GM10847 (cell line): ENCODE results near the gene SKAP1.

Source experiments
- POLR2A ChIP-seq: IDR thresholded peaks from 2 replicates; pipeline ENCODE4 v1.6.1; 2011; ENCODE audit not compliant: insufficient read length; ENCODE audit errors: extremely low read depth

SKAP1 gene

DNA sequence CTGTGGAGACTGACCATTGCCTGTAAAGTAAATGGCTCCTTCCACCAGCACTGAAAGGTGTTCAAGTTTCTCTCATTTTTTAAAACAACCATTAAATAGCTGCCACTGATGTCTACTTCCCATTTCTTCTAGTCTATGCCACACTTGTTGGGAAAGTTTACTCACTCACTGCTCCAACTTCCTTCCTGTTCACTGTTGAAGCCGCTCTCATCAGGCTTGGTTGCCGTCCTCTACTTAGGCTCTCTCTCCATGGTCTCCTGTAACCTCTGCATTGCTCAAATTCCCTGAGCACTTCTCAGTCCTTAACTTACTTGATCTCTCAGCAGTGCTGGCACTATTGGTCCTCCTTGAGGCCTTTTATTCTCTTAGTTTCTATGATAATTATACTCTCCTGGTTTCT lies 290.1 kb downstream of the SKAP1 start:
- no peak for TF ChIP-seq POLR2A

DNA sequence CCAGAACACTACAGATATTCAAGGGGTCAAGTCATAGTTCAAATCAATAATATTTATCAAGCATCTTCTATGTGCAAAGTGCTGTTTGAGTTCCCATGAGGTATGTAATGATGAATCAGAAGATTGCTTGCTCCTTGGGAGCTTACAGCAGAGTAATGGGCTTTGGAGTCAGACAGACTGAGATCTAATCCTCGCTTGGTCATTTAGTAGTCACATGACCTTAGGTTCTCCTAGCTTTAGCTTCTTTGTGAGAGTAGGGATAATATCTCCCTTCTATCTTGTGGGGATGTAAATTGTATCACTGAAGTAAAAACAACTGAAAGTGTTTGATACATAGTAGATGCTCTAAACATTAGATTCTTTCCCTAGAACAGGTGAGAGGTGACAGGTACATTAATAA lies 292.4 kb downstream of the SKAP1 start:
- TF ChIP-seq POLR2A, result no peak

DNA sequence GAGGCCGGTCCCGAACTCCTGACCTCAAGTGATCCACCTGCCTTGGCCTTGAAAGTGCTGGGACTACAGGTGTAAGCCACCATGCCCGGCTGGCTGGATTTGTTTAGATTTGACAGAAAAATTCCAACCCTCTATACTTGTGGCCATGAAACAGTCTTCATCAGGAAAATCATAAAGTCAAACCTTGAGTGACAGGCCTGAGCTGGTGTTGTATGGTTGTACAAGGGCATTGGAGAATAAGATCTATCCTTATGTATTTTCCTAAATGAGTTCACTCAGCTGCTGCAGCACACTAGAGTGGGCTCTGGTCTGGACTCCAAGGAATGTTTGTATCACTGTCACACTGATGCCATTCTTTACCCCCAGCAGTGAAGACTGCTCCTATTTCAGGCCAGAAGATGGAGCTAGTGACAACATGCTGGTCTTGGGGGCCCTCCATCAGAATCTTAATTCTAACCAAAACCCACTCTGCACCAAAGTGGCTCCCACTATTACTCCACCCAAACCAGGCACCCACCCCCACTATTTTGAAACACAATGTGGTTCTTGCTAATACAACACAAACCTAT lies 295.0 kb downstream of the SKAP1 start:
- no peak for TF ChIP-seq POLR2A

DNA sequence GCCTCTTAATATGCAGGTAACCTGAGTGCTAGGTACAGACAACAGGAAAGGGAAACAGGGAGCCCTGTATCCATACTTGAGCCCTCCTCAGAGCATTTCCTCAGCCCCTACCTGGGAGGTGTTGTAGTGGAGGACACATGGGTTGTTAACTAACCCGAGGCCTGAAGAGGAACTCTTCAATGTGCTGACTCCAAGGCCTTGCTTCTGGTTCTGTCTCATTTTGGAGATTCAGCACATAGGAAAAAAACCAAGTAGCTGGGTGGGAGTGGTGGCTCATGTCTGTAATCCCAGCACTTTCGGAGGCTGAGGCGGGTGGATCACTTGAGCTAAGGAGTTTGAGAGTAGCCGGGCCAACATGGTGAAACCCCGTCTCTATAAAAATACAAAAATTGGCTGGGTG lies 297.6 kb downstream of the SKAP1 start:
- TF ChIP-seq POLR2A, result no peak

DNA sequence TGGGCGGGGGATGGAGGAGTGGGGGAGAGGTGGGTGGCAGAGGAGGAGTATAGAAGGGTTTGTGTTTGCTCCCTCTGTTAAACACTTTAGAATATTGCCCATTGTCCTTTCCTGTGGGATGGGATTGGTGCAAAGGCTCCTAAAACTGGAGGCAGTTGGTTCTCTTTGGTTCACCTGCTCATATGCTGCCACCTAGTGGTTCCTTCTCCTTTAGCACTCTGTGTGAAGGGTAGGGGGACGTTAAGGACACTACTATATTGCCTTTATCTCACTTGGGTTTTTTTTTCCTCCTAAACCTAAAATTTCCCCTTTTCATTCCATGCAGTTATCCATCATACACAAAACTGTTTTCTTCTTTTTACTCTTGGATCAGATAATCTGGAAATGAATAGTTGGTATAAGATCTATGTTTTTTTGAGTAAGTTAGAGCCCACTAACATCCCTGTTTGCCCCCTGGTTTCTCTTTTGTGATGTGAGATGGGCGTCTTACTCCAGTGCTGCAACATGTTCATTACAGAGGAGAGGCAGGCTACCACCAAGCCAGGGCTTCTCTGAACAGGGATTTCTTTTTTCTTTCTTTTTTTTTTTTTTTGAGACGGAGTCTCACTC lies 298.7 kb downstream of the SKAP1 start:
- TF ChIP-seq POLR2A, result no peak

DNA sequence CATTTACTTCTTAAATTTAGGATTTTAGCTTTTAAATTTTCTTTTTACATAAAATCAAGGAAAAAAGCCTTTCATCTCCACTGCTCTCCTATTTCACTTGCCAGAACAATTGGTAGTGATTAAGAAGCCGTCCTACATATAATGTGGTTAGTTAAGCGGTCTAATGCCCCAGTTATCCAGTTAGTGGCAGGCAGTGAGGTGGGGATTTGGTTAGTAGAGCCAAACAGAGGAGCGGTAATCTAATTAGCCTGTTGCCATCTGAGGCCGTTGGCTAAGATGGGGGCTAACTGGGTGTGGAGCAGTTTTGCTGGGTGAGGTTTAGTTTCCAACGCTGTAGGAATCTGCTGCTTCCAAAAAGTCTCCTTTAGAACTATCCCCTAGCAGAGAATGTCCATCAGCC lies 300.0 kb downstream of the SKAP1 start:
- no peak for TF ChIP-seq POLR2A

DNA sequence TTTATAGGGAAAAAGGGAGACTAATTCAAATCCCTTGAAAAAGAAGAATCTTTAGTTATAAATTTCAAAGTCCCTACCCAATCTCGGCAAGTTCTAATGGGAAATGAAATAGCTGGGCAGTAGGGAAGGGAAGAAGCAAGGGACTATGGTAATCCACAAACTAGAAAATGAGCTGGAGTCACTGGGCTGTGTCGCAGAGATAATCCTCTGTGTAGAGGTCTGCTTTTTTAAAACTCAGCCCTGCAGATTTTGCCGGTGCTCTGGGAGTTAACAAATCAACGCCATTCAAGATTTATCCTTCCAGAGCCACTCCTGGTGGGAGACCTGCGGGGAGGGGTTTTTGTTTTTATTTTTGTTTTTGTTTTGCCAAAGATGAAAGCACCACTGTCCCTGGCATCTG lies 301.6 kb downstream of the SKAP1 start:
- no peak for TF ChIP-seq POLR2A

DNA sequence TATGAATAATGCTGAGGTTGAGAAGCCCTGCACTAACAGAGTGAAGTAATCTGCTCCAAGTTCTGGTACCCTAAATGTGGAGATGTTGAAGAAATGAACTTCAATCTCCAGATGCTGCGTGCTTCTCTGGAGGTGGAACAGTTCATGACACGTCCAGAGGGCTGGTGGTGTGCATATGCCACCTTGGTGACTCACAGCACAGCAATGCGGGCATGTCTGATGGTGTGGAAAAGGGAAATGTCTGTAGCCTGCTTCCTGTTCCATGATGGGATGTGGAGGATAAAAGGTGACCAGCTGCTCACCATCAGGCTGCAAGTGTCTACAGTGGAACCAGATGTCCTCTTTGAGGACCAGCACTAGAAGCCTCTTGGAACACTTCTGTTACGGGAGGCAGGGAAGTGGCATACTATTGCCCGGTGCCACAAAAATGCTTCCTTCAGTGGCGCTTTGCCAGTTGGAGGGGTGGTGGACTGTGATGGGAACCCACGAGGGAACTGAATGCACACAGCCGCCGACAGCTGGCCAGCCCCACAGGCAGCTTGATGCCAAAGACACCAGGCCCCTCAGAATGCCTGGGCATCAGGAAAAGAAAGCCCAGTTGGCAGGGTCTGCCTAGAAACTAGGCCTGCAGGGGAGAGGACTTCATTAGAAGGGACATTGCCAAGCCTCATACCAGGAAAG lies 302.5 kb downstream of the SKAP1 start:
- TF ChIP-seq POLR2A, result no peak

DNA sequence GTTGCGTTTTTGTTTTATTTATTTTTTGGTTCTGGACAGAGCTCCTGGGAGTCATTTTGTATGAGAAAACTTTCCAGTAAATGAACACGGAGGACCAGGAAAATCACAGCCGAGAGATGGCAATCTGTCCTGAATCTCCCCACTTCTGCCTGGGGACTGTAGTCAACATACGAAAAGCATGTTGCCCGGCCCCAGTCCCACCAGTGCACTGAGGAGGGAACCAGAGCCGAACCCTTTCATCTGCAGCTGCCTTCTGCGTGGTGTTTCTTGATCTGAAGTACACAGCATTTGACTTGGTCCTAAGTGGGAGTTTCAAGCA lies 303.5 kb downstream of the SKAP1 start:
- no peak for TF ChIP-seq POLR2A

DNA sequence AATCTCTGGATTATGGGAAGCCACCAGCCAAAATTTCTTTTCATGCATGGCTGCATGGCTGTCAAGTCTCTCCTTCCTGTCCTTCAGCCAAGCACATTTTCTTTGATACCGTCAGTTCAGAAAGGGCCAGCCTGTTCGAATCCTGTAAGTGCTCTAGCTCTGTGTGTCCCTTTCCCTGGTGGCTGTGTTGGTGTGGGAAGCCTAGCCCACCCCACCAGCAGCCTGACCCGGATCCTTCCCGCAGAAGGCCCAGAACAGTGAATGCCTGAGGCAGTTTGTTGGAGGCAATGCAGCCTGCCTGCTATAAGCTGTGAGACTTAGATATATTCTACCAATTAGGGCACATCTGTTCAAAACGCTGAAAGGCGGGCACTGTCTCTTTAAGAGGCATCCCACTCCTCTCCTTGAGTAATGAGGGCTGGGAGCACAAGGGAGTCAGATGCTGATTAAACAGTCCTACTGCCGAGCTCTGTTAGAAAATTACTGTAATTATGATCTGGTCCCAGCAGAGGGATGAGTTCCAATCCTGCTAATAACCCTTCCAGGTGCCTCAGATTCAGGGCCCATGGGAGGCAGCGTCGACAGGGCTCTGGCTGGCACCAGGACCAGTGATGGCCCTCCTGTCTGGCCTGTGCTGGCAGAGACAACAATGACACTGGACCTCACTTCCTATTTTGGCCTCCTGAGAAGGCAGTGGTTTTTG lies 304.0 kb downstream of the SKAP1 start:
- no peak for TF ChIP-seq POLR2A

DNA sequence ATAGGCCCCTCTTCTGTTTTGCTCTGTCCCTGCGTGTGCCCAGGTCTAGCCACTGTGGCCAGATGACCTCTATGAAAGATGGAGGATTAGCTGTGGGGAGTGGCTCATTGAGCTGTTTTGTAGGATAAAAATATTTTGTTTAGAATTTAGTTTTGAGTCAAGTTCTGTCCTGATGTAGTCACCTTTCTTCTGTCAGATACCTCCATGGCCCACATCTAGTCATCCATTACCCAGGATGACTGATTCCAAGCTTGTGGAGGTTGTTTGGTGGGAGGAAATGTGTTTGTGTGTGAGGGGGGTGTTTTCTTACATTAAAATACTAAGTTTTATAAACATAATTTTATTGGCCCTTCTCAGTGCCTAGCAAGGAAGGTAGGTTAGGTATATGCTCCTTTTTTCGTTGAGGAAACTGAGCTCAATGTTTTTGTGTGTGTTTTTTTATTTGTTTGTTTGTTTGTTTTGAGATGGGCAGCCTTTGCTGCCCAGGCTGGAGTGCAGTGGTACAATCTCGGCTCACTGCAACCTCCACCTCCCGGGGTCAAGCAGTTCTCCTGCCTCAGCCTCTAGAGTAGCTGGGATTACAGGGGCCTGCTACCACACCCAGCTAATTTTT lies 306.1 kb downstream of the SKAP1 start:
- TF ChIP-seq POLR2A, result no peak

DNA sequence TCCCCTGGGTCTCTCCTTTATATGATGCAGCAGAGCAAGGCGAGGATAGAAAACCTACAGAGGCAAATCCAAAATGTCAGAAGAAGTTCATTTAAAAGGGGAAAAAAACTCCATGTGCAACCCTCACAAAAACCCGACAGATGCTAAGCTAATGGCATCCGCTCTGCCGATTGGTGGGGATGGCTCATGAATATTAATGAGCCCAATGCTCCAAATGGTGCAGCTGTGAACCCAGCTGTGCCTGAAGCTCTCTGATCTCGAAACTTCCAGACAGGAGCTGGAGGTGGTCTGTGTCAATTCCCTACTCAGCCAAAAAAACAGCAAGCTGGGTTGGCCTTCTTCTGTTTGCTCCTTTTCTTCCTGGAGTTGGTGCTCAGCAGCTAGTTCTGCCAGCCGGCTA lies 306.9 kb downstream of the SKAP1 start:
- TF ChIP-seq POLR2A, result no peak

DNA sequence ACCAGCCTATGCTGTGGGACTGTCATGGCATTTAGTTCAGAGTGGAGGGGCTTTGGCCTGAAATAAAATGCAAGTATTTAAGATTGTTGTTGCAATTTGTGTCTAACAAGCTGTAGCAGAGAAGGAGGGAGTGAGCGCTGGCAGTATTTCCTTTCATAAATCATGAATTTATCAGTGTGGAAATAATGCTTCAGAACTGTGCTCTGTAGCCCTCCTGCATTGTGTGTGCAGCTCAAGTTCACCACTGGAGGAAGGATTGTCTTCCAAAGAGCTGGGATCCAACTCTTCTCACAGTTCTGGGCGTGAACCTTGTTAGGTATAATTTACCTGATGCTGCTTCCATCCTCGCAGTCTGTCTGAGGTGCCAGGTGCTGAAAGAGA lies 307.4 kb downstream of the SKAP1 start:
- TF ChIP-seq POLR2A, result no peak

DNA sequence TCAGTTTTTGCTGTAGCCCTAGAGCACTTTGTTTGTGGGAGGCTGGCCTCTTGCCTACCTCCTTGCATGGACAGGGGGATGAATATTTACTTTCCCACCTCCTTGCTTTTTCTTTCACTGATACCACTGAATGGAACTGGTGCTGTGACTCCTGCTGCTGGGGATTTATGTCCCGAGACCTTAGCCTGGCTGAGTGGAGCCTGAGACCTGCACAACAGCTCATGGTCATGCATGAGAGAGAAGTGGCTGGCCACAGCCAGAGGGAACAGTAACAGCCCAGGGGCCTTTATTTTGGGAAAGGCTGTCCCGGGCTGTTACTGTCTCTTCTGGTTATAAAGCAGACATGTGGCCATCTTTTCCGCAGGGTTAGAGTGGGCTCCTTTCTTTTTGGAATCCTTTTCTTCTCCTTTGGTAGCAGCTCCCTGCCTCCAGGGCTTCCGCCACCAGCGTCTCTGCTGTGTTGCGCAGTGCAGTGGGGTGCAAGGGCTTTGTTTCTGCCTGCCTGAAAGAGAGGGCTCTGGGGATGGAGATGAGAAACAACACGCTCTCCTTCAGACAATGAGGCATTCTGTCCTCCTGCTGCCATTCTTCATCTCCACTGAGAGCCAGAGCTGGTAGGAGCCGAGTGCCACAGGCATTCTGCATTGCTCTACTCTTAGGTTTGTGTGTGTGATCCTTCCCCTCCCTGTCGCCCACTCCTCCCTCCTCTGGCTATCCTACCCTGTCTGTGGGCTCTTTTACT lies 307.9 kb downstream of the SKAP1 start:
- no peak for TF ChIP-seq POLR2A

DNA sequence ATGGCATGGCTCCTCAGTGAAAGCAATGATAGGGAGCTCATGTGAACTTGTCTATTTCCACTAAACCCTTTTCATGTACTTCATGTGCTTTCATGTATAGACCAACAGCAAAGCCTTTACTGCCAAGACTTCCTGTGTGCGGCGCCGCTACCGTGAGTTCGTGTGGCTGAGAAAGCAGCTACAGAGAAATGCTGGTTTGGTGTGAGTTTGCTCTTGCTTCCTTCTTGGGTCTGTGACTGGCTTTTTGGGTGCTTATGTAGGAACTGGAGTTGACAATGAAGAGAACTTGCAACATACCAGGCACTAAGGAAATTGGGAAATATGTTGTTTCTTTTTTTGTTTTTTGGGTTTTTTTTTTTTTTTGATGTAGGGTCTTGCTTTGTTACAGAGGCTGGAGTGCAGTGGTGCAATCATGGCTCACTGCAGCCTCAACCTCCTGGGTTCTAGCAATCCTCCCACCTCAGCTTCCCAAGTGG lies 316.8 kb downstream of the SKAP1 start:
- TF ChIP-seq POLR2A, result no peak
